Stimulated activated CD4-positive, alpha-beta T cell treated with anti-CD3 and anti-CD28 coated beads, Interleukin-15, amount 100 ng/mL, for 48 hours (primary cell): ENCODE measurements around the gene SERPINI1.
A peak's percentile ranks its signal among the peaks of the same experiment; 100 is the strongest.

Experiments used
- DNase-seq, 2 donors: peaks; one replicate each; pipeline ENCODE4 v3.0.0-alpha.2; 2020; ENCODE audit warnings: low read depth in 2 of 2

Gene SERPINI1, protein sequence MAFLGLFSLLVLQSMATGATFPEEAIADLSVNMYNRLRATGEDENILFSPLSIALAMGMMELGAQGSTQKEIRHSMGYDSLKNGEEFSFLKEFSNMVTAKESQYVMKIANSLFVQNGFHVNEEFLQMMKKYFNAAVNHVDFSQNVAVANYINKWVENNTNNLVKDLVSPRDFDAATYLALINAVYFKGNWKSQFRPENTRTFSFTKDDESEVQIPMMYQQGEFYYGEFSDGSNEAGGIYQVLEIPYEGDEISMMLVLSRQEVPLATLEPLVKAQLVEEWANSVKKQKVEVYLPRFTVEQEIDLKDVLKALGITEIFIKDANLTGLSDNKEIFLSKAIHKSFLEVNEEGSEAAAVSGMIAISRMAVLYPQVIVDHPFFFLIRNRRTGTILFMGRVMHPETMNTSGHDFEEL

DNA sequence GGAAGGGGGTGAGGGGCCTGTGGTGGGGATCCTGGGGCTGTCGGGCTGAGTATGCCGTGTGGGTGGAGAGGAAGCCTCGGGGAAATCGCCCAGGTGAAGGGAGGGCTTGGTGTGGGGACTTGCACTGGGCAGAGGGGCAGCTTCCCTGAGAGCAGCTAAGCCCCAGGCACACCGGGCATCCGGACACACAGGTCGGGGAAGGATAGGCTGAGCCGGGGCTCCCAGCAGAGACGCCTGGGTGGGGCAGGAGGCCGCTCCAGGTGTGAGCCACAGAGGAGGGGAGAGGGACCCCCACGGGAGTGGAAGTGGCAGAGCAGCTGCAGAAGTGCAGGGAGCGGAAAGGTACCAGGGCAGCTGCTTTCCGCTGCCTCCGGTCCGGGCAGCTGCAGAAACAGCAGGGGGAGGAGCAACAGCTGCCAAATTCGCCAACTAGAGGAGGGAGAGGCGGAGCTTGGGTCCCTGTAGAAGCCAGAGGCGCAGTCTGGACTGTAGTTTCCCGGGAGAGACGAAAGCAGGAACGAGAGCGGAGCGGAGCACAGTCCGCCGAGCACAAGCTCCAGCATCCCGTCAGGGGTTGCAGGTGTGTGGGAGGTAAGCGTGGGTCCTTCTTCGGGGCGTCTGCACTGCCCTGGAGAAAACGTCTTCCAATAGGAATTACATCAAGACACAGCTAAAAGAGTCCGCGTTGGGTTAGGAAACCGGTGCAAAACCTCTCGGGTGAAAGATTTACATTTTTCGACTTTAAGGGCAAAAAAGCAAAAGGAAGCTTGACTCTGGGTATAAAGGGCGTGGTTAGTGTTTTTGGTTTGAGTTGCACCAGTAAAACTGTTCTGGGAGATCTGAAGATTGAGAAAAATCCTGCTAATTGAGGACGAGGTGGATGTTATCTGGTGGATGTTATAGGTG lies at the start of gene SERPINI1:
SERPINI1 (plus strand) TSS at position 489 of the 906 bp plus-strand sequence. CDS start 53,408 bp downstream, outside the sequence.
- peak; percentile 60 to 74 for DNase-seq

GRCh38 chr3:167691366-167691765 lies 44.2 kb upstream of the SERPINI1 start:
- peak; percentile 13 to 23 for DNase-seq

DNA sequence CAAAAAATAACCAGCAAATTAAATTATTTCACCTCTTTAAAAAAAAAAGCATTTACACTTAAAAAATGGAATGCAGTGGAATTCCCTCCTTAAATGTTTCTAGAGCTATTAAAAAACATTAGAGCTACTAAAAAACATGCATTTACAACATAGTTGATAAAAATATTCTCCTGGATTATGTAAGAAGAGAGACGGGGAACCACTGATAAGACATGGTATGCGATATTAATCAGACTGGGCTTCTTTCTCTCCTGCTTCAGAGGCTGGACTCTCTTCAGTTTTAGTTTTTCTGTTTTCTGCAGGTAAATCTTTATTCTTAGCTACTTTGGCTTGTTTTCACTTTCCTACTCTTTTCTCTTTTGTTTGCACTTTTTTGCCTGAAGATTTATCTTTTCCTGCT lies 41.4 kb upstream of the SERPINI1 start:
- no peak for DNase-seq

- no peak for DNase-seq
Measured at GRCh38 chr3:167700046-167700445, 35.5 kb upstream of the SERPINI1 start.

DNA sequence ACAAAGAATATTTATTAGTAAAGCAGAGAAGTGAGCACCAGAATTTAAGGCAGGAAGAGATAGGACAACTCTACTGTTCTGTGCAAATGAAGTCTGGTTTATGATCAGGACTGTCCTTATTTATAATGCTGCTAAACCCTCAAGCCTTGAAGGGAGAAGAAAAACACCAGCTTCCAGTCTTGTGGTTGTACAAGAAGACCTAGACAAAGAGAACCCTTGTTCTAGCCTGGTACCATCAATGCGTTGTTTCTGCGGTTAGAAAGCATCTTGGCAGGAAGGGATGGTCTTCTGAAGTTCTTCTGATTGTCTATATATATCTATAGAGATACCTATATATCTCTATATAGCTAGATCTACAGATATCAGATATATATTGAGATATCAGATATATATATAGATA lies 34.6 kb upstream of the SERPINI1 start:
- DNase-seq, result no peak

DNA sequence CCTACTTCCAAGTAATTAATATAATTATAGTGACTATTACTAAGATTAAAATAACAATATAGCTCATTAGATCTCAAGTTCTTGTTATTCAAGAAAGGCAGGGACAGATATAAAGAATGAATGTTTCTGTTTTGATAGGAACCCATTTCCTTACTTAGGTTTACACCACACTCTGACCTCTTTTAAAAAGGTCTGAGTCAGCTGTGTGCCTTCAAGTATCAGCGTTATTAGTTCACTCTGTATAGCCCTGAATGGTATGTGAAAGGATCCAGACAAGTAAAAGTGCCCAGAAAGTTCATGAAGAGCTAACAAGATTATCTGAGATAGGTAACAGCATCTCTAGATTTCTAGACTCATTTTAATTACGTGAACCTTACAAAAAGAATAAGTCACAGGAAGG lies 29.7 kb upstream of the SERPINI1 start:
- DNase-seq, result no peak

DNA sequence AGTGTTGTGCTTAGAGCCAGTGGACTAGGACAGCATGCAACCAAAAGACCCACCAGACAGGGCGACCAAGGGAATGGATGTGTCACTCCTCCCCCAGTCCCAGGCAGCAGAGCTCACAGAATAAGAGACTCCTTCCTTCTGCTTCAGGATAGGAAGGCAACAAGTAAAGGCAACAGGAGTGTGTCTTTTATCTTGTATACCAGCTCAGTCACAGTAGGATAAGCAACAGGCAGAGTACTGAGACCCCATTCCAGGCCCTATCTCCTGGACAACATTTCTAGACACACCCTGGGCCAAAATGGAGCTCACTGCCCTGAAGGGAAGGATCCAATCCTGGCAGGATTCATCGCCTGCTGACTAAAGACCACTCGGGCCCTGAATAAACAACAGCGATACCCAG lies 25.8 kb upstream of the SERPINI1 start:
- DNase-seq, result no peak

DNA sequence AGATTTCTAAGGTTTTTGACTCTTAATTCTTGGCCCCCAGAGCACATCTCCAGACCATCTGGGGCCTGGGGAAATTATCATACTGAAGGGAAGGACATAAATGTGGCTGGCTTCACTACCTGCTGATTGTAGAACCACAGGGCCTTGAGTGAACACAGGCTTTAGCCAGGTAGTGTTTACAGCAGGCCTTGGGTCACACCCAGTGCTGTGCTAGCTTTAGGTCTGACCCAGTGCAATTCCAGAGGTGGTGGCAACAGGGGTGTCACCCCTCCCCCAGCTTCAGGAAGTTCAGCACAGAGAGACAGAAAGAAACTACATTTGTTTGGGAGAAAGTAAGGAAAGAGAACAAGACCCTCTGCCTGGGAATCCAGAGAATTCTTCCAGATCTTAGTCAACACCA lies 25.0 kb upstream of the SERPINI1 start:
- DNase-seq, result no peak

- no peak for DNase-seq
Measured at GRCh38 chr3:167711439-167711838, 24.1 kb upstream of the SERPINI1 start.

- DNase-seq, result no peak
Measured at GRCh38 chr3:167712445-167712844, 23.1 kb upstream of the SERPINI1 start.

- DNase-seq, result no peak
Measured at GRCh38 chr3:167714871-167715270, 20.6 kb upstream of the SERPINI1 start.

- no peak for DNase-seq
Measured at GRCh38 chr3:167716920-167717319, 18.6 kb upstream of the SERPINI1 start.

DNA sequence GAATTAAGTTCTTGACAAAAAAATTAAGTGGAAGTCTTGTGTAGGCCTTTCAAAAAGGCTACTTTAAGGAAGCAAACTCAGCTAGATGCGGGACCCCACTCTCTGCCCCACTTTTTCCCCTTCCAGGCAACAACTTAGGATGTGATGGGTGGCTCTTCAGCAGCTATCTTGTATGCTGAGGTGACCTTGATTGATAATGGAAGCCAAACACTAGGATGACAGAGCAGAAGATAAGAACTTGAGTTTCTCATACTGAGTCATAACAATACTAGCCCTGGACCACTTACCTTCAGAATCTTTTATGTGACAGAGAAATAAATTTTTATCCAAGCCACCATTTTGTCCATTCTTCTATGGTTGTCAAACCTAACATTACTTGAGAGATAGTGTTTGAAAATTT lies 16.9 kb upstream of the SERPINI1 start:
- no peak for DNase-seq

- no peak for DNase-seq
Measured at GRCh38 chr3:167723025-167723512, 12.5 kb upstream of the SERPINI1 start.

GRCh38 chr3:167723872-167724271 lies 11.6 kb upstream of the SERPINI1 start:
- no peak for DNase-seq

GRCh38 chr3:167728176-167728575 lies 7.3 kb upstream of the SERPINI1 start:
- DNase-seq, result no peak

- no peak for DNase-seq
Measured at GRCh38 chr3:167728632-167729323, 6.7 kb upstream of the SERPINI1 start.

DNA sequence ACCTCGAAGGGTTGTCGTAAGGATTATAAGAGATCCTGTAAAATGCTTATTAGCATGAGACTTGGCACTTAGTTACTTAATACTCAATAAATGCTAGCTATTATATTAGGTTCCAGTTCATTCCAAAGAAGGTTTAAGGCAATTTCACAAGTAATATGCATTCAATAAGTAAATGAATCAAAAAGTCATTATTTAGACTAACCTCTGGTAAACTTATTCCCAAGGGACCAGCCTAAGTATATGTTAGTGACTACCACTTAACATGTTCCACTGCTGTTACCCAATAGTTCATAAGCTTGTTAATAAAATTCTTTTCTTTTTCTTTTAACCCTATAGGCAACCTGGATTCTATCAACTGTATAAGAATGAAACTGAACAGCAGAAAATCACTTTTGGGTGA lies 5.9 kb upstream of the SERPINI1 start:
- no peak for DNase-seq

DNA sequence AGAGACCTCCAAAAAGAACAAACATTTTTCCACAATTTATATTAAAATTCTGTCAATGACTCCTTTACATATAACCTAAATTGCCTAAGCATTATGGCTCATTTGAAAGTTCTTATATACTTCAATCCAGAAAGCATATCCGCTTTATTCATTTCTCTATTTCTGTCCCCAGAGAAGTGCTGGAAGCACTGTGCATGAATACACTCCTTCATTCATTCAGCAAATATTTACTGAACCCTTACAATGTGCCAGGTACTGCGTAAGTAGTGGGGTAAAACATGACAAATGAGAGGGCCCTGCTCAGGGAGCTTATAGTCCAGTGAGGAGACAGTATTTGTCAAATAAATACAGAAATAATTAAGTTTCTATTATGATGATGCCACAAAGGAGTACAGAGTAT lies 4.1 kb upstream of the SERPINI1 start:
- no peak for DNase-seq

DNA sequence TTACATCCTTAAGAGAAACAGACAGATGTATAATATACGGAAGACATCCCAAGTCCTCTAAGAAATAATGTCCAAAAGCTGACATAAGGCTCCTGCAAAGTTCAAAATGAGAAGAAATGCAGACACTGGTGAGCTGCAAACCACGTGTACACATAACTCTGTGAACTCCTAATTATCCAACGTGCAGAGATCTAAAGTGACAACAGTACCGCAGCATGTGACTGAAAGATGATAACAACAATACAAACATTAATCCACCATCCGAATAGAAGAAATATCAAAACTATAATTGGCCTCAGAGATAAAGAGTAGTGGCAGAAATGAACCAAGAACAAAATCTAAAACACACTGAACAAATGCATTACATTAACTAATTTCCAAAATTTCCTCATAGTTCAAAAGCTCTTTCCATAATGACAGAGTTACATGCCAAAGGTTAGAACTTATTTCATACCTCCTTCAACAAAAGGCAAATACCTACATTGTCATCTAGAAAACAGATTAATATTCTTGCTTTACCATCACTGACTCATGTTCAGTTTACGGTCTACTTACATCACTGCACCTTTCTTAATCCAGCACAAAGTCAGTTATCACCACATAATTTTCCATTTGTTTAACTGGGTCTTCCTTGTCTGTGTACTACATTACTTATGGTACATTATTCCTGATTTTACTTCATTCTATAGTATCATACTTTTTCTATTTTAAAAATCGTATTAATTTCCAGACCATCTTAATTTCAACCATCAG lies 3.0 kb upstream of the SERPINI1 start:
- DNase-seq, result no peak

- DNase-seq, result no peak
Measured at GRCh38 chr3:167733961-167734497, 1.5 kb upstream of the SERPINI1 start.
